ENCODE results near the gene BOC. TPM values are rescaled to one million over a fixed set of nuclear protein-coding genes. Genes with fewer than 3 reads are reported as not detected.
"Not testable (repeated sequence)": the region's sequence is repeated elsewhere in the genome, so short reads cannot be mapped to it uniquely, and the experiment has no call there.

Gene BOC
- total RNA-seq, 1 donor from 2014 or later: 4.7 TPM

DNA sequence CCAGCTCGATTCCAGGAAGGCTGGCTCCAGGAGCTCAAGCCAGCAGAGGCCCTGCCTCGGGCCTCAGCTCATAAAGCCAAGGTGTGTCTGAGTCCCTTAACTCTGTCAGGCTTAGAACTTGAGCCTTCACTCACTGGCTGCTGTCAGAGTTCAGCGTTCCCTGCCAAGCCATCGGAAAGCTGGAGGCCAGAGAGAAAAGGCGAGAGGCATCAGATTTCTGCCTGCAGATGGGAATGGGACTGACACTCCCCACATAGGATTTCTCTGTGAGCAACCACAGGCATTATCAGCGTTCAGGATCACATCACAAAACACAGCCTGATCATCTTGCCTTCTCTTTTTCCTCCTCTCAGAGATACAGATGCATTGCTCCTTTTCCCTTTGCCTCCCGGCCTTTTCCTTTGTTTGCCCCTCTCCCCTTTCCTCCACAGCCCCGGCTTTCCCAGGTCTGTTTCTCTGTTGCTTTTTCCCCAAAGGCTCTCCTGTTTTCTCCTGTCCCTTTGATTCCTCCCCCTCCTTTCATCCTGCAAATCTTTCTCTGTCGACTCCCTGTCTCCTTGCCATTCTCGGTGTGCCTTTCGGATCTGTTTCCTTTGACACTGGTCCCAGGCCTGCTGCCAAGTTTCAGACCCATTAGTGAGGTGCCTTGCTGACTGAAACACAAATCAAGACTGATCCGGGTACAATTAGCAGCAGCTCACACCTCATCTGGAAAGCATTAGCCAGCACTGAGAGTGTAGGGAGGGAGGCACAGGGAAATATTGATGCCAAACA is 44.5 kb upstream of the BOC start:
- H3K27me3 ChIP-seq (ENCODE audit: control insufficient read depth, insufficient read depth, low read length): no peaks in the 10 kb centered on the region
- TF ChIP-seq, protein P1, sequence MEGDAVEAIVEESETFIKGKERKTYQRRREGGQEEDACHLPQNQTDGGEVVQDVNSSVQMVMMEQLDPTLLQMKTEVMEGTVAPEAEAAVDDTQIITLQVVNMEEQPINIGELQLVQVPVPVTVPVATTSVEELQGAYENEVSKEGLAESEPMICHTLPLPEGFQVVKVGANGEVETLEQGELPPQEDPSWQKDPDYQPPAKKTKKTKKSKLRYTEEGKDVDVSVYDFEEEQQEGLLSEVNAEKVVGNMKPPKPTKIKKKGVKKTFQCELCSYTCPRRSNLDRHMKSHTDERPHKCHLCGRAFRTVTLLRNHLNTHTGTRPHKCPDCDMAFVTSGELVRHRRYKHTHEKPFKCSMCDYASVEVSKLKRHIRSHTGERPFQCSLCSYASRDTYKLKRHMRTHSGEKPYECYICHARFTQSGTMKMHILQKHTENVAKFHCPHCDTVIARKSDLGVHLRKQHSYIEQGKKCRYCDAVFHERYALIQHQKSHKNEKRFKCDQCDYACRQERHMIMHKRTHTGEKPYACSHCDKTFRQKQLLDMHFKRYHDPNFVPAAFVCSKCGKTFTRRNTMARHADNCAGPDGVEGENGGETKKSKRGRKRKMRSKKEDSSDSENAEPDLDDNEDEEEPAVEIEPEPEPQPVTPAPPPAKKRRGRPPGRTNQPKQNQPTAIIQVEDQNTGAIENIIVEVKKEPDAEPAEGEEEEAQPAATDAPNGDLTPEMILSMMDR (IDR thresholded peaks at IDR 0.05; ENCODE audit: insufficient read depth, low read length, poor library complexity, severe bottlenecking): no peak
- no peaks in the 10 kb centered on the region for H3K36me3 ChIP-seq (ENCODE audit: control insufficient read depth, insufficient read depth, low read length)
- no peak for DNase-seq (ENCODE audit: low read depth)
- H3K4me3 ChIP-seq (ENCODE audit: low read depth, low read length): no peak overlapping the region

DNA sequence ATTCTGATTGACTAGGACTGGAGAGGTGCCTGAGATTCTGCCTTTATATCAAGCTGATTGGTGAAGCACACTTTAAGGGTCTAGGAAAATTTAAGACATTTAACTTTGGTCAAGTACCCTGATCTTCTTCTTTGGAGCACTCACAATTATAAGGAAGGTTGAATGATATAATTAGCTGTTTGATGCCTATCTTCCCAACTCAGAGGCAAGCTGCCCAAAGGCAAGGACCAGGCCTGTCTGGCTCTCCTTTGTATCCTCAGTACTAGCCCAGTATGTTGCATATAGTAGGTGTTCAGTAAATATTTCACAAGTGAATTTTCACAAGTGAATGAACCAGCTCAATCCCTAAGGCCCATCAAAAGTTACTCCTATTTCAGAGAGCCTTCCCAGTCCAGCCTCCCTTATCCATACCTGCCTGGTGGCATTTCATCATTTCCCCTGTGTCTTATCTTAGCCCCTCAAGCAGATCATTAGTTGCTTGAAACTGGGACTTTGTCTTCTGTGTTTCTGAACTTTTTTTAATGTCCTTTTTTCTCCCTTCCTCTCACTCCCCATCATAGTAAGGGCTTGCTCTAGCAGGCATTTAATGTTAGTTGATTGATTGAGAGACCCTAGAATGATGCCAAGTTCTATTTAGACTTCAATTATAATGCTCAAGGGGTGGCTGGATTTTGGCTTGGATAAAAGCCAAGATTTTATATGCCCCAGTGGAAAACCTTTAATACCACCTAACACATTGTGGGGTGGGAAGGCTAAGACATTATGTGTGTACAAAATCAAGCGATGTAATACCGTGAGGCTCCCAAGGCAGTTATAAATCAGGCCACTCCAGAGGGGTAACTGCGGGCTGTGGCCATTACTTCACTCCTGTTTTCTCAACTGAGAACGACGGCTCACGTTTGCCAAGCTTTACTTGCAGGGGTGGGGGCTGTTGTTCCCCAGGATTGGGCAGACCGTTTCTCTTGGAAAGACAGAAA is 43.2 kb upstream of the BOC start:
- Histone ChIP-seq H3K36me3 (ENCODE audit: control insufficient read depth, insufficient read depth, low read length) (no peaks in the 10 kb centered on the region), H3K4me3 (ENCODE audit: low read depth, low read length) (no peak overlapping the region), H3K27me3 (ENCODE audit: control insufficient read depth, insufficient read depth, low read length) (no peaks in the 10 kb centered on the region)
- no peak for DNase-seq (ENCODE audit: low read depth)
- TF ChIP-seq, protein P1 (IDR thresholded peaks at IDR 0.05; ENCODE audit: insufficient read depth, low read length, poor library complexity, severe bottlenecking): no peak

DNA sequence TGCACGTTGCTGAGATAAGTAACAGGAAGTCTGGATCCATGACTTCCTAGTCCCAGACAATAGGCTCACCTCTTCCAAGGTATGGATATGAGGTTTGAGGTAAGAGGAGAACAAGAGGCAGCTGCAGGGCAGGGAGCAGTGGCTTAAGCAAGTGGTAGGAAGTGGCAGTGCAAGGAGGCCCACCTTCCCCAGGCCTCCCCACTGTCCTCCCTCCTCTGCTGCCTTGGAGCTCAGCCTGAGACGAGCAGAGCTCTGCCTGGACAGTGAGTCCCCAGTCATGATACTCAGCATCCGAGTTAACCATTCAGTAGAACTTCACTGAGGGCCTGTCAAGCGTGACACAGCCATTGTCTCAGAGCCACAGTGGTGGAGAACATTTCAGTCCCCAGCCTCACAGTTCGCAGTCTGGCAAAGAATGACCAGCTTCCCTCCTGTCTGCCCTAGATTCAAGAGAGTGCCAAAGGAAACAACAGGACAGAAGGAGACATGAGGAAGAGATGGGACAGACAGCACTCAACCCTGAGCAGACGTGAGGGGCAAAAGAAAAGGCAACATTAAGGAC is 41.4 kb upstream of the BOC start:
- Histone ChIP-seq H3K36me3 (ENCODE audit: control insufficient read depth, insufficient read depth, low read length) (no peaks in the 10 kb centered on the region), H3K27me3 (ENCODE audit: control insufficient read depth, insufficient read depth, low read length) (no peaks in the 10 kb centered on the region), H3K4me3 (ENCODE audit: low read depth, low read length) (no peak overlapping the region)
- DNase-seq (ENCODE audit: low read depth): no peak
- TF ChIP-seq, protein P1 (IDR thresholded peaks at IDR 0.05; ENCODE audit: insufficient read depth, low read length, poor library complexity, severe bottlenecking): no peak

DNA sequence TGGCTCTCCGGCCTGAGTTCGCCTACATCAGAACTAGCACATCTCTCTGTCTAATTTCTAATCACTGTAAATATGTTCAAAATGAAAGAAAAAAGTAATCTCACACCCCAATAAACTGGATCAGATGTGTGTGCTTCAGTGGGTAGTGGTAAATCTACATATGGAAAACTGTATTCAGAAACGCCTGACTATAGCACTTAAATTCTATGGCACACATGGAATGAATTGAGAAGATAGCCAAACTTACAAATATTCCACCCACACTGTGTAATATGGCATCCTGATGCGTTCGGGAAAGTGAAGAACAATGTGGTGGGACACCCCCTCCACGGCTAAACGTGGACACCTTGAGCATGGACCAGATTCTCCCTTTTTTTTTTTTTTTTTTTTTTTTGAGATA is 40.6 kb upstream of the BOC start:
- DNase-seq (ENCODE audit: low read depth): no peak
- H3K36me3 ChIP-seq (ENCODE audit: control insufficient read depth, insufficient read depth, low read length): no peaks in the 10 kb centered on the region
- TF ChIP-seq, protein P1 (IDR thresholded peaks at IDR 0.05; ENCODE audit: insufficient read depth, low read length, poor library complexity, severe bottlenecking): no peak
- H3K27me3 ChIP-seq (ENCODE audit: control insufficient read depth, insufficient read depth, low read length): no peaks in the 10 kb centered on the region
- H3K4me3 ChIP-seq (ENCODE audit: low read depth, low read length): no peak overlapping the region

DNA sequence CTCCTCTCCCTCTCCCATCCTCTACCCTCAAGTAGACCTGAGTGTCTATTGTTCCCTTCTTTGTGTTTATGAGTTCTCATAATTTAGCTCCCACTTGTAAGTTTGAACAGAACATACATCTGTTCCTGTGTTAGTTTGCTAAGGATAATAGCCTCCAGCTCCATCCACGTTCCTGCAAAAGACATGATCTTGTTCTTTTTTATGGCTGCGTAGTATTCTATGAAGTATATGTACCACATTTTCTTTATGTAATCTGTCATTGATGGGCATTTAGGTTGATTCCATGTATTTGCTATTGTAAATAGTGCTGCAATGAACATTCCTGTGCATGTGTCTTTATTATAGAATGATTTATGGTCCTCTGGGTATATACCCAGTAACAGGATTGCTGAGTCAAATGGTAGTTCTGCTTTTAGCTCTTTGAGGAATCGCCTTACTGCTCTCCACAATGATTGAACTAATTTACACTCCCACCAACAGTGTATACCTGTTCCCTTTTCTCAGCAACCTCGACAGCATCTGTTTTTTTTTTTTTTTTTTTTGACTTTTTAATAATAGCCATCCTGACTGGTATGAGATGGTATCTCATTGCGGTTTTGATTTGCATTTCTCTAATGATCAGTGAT is 39.6 kb upstream of the BOC start:
- H3K27me3 ChIP-seq (ENCODE audit: control insufficient read depth, insufficient read depth, low read length); H3K36me3 ChIP-seq (ENCODE audit: control insufficient read depth, insufficient read depth, low read length); H3K4me3 ChIP-seq (ENCODE audit: low read depth, low read length); DNase-seq (ENCODE audit: low read depth): not testable (repeated sequence)

DNA sequence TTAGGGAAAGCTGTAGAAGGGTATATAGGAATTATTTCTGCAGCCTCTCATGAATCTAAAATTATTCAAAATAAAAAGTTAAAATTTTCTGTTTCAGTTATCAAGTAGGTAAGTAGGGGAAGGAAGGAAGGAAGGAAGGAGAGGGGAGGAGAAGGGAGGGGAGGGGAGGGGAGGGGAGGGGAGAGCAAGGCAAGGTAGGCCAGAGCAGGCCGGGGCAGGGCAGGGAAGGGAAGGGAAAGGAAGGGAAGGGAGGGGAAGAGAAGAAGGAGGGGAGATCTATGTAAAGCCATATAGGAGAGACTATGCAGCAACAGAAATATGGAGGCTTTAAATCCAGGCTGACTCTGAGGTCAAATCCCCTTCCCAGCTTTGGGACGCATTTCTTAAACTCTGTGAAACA is 38.3 kb upstream of the BOC start:
- Histone ChIP-seq H3K27me3 (ENCODE audit: control insufficient read depth, insufficient read depth, low read length) (no peaks in the 10 kb centered on the region), H3K4me3 (ENCODE audit: low read depth, low read length) (no peak overlapping the region), H3K36me3 (ENCODE audit: control insufficient read depth, insufficient read depth, low read length) (no peaks in the 10 kb centered on the region)
- no peak for DNase-seq (ENCODE audit: low read depth)
- TF ChIP-seq, protein P1 (IDR thresholded peaks at IDR 0.05; ENCODE audit: insufficient read depth, low read length, poor library complexity, severe bottlenecking): no peak

Data from kidney epithelial cell (primary cell).